Hepatocyte (in vitro differentiated cells): ENCODE data around the gene NSUN3. TPM values are rescaled to one million over a fixed set of nuclear protein-coding genes. Genes with fewer than 3 reads are reported as not detected.
A peak's percentile ranks its signal among the peaks of the same experiment; 100 is the strongest.

Experiments used
- DNase-seq: peaks from one replicate; pipeline ENCODE4 v3.0.0-alpha.2; 2016; ENCODE audit warnings: low spot score
- H2AFZ ChIP-seq: fragments of 200-600 bp; sonication (generic); 2 replicates; pipeline ENCODE4 v1.6.0; 2016; ENCODE audit warnings: antibody characterized with exemption, mild to moderate bottlenecking
- H3K27ac ChIP-seq: fragments of 200-600 bp; sonication (generic); 2 replicates; pipeline ENCODE4 v1.5.1; 2016; ENCODE audit warnings: mild to moderate bottlenecking
- H3K27me3 ChIP-seq: fragments of 200-600 bp; sonication (generic); 2 replicates; pipeline ENCODE4 v1.6.1; 2016
- H3K36me3 ChIP-seq: fragments of 200-600 bp; sonication (generic); replicated peaks from 2 replicates; pipeline ENCODE4 v1.5.1; 2016; ENCODE audit warnings: low read depth; ENCODE audit not compliant: insufficient read depth
- H3K4me1 ChIP-seq: fragments of 200-600 bp; sonication (generic); 2 replicates; pipeline ENCODE4 v1.5.1; 2016; ENCODE audit warnings: mild to moderate bottlenecking, moderate library complexity; ENCODE audit not compliant: insufficient read depth
- H3K4me2 ChIP-seq: fragments of 200-600 bp; sonication (generic); 2 replicates; pipeline ENCODE4 v1.6.0; 2016
- H3K4me3 ChIP-seq: fragments of 200-600 bp; sonication (generic); 2 replicates; pipeline ENCODE4 v1.5.1; 2016; ENCODE audit warnings: mild to moderate bottlenecking
- H3K79me2 ChIP-seq: fragments of 200-600 bp; sonication (generic); 2 replicates; pipeline ENCODE4 v1.6.0; 2017; ENCODE audit warnings: mild to moderate bottlenecking
- H3K9me2 ChIP-seq: fragments of 200-600 bp; sonication (generic); replicated peaks from 2 replicates; pipeline ENCODE4 v1.6.0; 2017; ENCODE audit warnings: mild to moderate bottlenecking; ENCODE audit not compliant: insufficient read depth
- H3K9me3 ChIP-seq: fragments of 200-600 bp; sonication (generic); 2 replicates; pipeline ENCODE4 v1.5.1; 2016; ENCODE audit warnings: low read depth, mild to moderate bottlenecking
- H4K20me1 ChIP-seq: fragments of 200-600 bp; sonication (generic); 2 replicates; pipeline ENCODE4 v1.6.0; 2016; ENCODE audit warnings: mild to moderate bottlenecking; ENCODE audit not compliant: insufficient read depth, poor library complexity, severe bottlenecking
- EZH2 ChIP-seq: fragments of 200-600 bp; sonication (generic); IDR thresholded peaks from 2 replicates; pipeline ENCODE4 v1.6.1; 2016; ENCODE audit warnings: antibody characterized with exemption, mild to moderate bottlenecking, borderline replicate concordance
- EZH2phosphoT487 ChIP-seq: fragments of 200-600 bp; sonication (generic); IDR thresholded peaks from one replicate; pipeline ENCODE4 v1.6.1; 2018; ENCODE audit warnings: antibody characterized with exemption, mild to moderate bottlenecking, low read depth, moderate library complexity; ENCODE audit not compliant: unreplicated experiment, severe bottlenecking
- WGBS: methylation state at CpG from one replicate; pipeline ENCODE4 v1.1.6; 2016; ENCODE audit warnings: low lambda C conversion rate; ENCODE audit errors: missing lambda C conversion rate; 5-methylcytosine and 5-hydroxymethylcytosine counted together
- polyA plus RNA-seq: library from polyadenylated mRNA; unstranded; fragments of >200 nt; fragmentation: Nextera tagmentation; extraction: Ambion mirVana; gene quantifications from 2 replicates; pipeline ENCODE4 v1.2.1, GENCODE V29; 2016
- total RNA-seq: library from RNA; depleted of rRNA; stranded (reverse); fragments of >200 nt; gene quantifications from 2 replicates; pipeline ENCODE4 v1.2.3, GENCODE V29; 2014
- TF ChIP-seq, protein P1 (sequence below): fragments of 200-600 bp; sonication (generic); IDR thresholded peaks from 2 replicates; pipeline ENCODE4 v1.5.1; 2016; ENCODE audit warnings: antibody characterized with exemption, mild to moderate bottlenecking; ENCODE audit not compliant: poor library complexity

NSUN3 gene
- total and polyA plus RNA-seq, 2 experiments from 2014 or later = 4.5 to 9.0 TPM

DNA sequence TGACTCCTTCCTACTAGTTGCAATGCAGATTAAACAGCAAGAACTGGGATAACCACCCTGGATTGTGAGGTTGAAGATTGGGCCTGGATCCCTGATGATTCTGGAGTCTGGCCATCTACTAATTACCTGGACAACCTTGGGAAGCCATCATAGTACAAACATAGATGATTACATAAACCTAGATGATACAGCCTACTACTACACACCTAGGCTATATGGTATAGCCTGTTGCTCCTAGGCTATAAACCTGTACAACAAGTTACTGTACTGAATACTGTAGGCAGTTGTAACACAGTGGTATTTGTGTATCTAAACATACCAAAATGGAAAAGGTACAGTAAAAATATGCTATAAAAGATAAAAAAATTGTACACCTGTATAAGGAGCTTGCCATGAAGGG, 48.0 kb downstream of the NSUN3 start:
- no peaks in the 10 kb centered on the region for H3K36me3 ChIP-seq
- H4K20me1 ChIP-seq = no peaks in the 10 kb centered on the region
- TF ChIP-seq, protein P1, sequence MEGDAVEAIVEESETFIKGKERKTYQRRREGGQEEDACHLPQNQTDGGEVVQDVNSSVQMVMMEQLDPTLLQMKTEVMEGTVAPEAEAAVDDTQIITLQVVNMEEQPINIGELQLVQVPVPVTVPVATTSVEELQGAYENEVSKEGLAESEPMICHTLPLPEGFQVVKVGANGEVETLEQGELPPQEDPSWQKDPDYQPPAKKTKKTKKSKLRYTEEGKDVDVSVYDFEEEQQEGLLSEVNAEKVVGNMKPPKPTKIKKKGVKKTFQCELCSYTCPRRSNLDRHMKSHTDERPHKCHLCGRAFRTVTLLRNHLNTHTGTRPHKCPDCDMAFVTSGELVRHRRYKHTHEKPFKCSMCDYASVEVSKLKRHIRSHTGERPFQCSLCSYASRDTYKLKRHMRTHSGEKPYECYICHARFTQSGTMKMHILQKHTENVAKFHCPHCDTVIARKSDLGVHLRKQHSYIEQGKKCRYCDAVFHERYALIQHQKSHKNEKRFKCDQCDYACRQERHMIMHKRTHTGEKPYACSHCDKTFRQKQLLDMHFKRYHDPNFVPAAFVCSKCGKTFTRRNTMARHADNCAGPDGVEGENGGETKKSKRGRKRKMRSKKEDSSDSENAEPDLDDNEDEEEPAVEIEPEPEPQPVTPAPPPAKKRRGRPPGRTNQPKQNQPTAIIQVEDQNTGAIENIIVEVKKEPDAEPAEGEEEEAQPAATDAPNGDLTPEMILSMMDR = no peak
- TF ChIP-seq EZH2phosphoT487 = no peak
- TF ChIP-seq EZH2 = no peak
- no peaks in the 10 kb centered on the region for H3K79me2 ChIP-seq
- H3K27ac ChIP-seq = no peak overlapping the region
- no peaks in the 10 kb centered on the region for H3K9me3 ChIP-seq
- H3K9me2 ChIP-seq = no peaks in the 10 kb centered on the region
- H3K4me2 ChIP-seq = no peak overlapping the region
- H3K4me1 ChIP-seq = no peaks in the 10 kb centered on the region
- no peak for DNase-seq
- no peak overlapping the region for H2AFZ ChIP-seq
- H3K27me3 ChIP-seq = no peaks in the 10 kb centered on the region
- H3K4me3 ChIP-seq = no peak overlapping the region

DNA sequence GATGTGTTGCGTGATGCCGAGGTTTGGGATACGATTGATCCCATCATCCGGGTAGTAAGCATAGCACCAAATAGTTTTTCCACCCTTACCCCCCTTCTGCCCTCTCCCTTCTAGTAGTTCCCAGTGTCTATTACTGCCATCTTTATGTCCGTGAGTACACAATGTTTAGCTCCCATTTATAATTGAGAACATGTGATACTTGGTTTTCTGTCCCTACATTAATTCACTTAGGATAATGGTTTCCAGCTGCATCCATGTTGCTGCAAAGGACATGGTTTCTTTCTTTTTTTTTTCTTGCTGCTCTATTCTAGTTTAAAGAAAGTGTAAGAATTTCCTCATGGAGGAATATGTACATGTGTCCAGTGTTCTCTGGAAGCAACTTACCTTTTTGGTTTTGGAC, 51.8 kb downstream of the NSUN3 start:
- Histone ChIP-seq H3K27me3 (no peaks in the 10 kb centered on the region), H3K4me3 (no peak overlapping the region), H3K36me3 (no peaks in the 10 kb centered on the region), H3K9me3 (no peaks in the 10 kb centered on the region), H2AFZ (no peak overlapping the region), H3K27ac (peak overlapping the region; percentile 1), H4K20me1 (no peaks in the 10 kb centered on the region), H3K4me2 (peak overlapping the region; percentile 15), H3K9me2 (no peaks in the 10 kb centered on the region), H3K4me1 (no peaks in the 10 kb centered on the region), H3K79me2 (no peaks in the 10 kb centered on the region)
- no peak for TF ChIP-seq EZH2
- TF ChIP-seq, protein P1 = no peak
- no peak for TF ChIP-seq EZH2phosphoT487
- no peak for DNase-seq
- WGBS = 68% methylated on average over 5 of the region's 5 CpGs

- no peaks in the 10 kb centered on the region for H3K79me2 ChIP-seq
- WGBS = 26% methylated on average over 6 of the region's 6 CpGs
- TF ChIP-seq EZH2phosphoT487 = no peak
- TF ChIP-seq, protein P1 = peak; percentile 65
- H3K36me3 ChIP-seq = no peaks in the 10 kb centered on the region
- no peaks in the 10 kb centered on the region for H3K9me2 ChIP-seq
- H4K20me1 ChIP-seq = no peaks in the 10 kb centered on the region
- H3K9me3 ChIP-seq = no peaks in the 10 kb centered on the region
- no peaks in the 10 kb centered on the region for H3K4me1 ChIP-seq
- no peak overlapping the region for H3K4me3 ChIP-seq
- H3K27ac ChIP-seq = peak overlapping the region; percentile 1
- no peaks in the 10 kb centered on the region for H3K27me3 ChIP-seq
- no peak overlapping the region for H2AFZ ChIP-seq
- no peak overlapping the region for H3K4me2 ChIP-seq
- peak; percentile 24 for DNase-seq
Observed at GRCh38 chr3:94115482-94115881, 52.6 kb downstream of the NSUN3 start.

GRCh38 chr3:94117729-94118128, 54.9 kb downstream of the NSUN3 start:
- H3K36me3 ChIP-seq = no peaks in the 10 kb centered on the region
- H3K27ac ChIP-seq = no peak overlapping the region
- H4K20me1 ChIP-seq = no peaks in the 10 kb centered on the region
- H3K4me2 ChIP-seq = no peak overlapping the region
- no peaks in the 10 kb centered on the region for H3K9me2 ChIP-seq
- no peak overlapping the region for H2AFZ ChIP-seq
- H3K79me2 ChIP-seq = no peaks in the 10 kb centered on the region
- H3K27me3 ChIP-seq = no peaks in the 10 kb centered on the region
- no peak for DNase-seq
- 88% methylated on average over 2 of the region's 2 CpGs for WGBS
- no peak overlapping the region for H3K4me3 ChIP-seq
- TF ChIP-seq EZH2phosphoT487 (no peak), EZH2 (no peak)
- TF ChIP-seq, protein P1 = no peak
- H3K4me1 ChIP-seq = no peaks in the 10 kb centered on the region
- H3K9me3 ChIP-seq = no peaks in the 10 kb centered on the region
